ENCODE data around the gene ABCB11. TPM values are rescaled to one million over a fixed set of nuclear protein-coding genes. Genes with fewer than 3 reads are reported as not detected.

Gene ABCB11
- total and polyA plus RNA-seq, 9 of the 15 experiments (the other 6 are each of a cell fraction or from before 2014, with no cell fraction given): 0.04 to 0.51 (median 0.10) TPM; not detected in 1

DNA sequence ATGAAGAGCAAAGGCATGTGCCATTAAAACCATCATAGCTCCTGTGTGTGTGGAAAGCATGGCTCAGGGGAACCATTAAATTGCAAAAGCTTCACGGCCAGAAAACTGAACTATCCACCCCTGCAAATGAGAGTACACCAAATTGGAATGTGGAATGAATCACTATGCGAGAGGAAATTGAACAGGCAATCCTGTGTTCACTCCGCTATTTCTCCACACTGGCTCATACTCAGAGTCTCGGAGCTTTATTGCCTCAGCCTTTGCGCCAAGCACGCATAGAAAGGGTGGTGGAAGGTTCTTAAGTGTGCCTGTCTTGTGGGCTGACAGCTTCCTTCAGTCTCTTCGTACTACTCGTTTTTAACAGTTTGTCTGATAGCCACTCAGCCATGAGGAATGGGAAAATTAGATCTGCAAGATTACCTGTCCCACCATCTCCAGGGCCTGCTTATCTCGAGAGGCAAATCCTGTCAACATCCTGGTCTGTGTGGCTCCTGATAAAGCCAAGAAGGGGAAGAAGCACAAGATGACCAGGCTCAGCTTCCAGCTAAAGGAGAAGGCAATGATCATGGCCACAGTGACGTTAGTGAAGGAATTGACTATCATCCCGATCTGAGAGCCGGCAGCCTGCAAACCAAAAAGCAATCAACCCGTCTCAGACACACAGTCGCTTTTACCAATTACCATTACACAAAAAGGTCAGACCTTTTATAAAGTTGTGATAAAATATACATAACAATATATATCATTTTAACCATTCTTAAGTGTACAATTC lies 95.1 kb downstream of the ABCB11 start (continued):
- TF ChIP-seq, protein P1, sequence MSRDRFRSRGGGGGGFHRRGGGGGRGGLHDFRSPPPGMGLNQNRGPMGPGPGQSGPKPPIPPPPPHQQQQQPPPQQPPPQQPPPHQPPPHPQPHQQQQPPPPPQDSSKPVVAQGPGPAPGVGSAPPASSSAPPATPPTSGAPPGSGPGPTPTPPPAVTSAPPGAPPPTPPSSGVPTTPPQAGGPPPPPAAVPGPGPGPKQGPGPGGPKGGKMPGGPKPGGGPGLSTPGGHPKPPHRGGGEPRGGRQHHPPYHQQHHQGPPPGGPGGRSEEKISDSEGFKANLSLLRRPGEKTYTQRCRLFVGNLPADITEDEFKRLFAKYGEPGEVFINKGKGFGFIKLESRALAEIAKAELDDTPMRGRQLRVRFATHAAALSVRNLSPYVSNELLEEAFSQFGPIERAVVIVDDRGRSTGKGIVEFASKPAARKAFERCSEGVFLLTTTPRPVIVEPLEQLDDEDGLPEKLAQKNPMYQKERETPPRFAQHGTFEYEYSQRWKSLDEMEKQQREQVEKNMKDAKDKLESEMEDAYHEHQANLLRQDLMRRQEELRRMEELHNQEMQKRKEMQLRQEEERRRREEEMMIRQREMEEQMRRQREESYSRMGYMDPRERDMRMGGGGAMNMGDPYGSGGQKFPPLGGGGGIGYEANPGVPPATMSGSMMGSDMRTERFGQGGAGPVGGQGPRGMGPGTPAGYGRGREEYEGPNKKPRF (IDR thresholded peaks at IDR 0.05; ENCODE audit: low read depth, low read length): no peak
- TF ChIP-seq ARID1B (IDR thresholded peaks at IDR 0.05): peak; percentile 100
- TF ChIP-seq, protein P2, sequence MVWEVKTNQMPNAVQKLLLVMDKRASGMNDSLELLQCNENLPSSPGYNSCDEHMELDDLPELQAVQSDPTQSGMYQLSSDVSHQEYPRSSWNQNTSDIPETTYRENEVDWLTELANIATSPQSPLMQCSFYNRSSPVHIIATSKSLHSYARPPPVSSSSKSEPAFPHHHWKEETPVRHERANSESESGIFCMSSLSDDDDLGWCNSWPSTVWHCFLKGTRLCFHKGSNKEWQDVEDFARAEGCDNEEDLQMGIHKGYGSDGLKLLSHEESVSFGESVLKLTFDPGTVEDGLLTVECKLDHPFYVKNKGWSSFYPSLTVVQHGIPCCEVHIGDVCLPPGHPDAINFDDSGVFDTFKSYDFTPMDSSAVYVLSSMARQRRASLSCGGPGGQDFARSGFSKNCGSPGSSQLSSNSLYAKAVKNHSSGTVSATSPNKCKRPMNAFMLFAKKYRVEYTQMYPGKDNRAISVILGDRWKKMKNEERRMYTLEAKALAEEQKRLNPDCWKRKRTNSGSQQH (CRISPR knock-in tag; IDR thresholded peaks at IDR 0.05): peak; percentile 78
- 0 out of 2 replicates have a peak, but pooled peaks have one; percentile 42 for TF ChIP-seq NR1H2 (CRISPR knock-in tag; IDR thresholded peaks at IDR 0.05)
- TF ChIP-seq, protein P3, sequence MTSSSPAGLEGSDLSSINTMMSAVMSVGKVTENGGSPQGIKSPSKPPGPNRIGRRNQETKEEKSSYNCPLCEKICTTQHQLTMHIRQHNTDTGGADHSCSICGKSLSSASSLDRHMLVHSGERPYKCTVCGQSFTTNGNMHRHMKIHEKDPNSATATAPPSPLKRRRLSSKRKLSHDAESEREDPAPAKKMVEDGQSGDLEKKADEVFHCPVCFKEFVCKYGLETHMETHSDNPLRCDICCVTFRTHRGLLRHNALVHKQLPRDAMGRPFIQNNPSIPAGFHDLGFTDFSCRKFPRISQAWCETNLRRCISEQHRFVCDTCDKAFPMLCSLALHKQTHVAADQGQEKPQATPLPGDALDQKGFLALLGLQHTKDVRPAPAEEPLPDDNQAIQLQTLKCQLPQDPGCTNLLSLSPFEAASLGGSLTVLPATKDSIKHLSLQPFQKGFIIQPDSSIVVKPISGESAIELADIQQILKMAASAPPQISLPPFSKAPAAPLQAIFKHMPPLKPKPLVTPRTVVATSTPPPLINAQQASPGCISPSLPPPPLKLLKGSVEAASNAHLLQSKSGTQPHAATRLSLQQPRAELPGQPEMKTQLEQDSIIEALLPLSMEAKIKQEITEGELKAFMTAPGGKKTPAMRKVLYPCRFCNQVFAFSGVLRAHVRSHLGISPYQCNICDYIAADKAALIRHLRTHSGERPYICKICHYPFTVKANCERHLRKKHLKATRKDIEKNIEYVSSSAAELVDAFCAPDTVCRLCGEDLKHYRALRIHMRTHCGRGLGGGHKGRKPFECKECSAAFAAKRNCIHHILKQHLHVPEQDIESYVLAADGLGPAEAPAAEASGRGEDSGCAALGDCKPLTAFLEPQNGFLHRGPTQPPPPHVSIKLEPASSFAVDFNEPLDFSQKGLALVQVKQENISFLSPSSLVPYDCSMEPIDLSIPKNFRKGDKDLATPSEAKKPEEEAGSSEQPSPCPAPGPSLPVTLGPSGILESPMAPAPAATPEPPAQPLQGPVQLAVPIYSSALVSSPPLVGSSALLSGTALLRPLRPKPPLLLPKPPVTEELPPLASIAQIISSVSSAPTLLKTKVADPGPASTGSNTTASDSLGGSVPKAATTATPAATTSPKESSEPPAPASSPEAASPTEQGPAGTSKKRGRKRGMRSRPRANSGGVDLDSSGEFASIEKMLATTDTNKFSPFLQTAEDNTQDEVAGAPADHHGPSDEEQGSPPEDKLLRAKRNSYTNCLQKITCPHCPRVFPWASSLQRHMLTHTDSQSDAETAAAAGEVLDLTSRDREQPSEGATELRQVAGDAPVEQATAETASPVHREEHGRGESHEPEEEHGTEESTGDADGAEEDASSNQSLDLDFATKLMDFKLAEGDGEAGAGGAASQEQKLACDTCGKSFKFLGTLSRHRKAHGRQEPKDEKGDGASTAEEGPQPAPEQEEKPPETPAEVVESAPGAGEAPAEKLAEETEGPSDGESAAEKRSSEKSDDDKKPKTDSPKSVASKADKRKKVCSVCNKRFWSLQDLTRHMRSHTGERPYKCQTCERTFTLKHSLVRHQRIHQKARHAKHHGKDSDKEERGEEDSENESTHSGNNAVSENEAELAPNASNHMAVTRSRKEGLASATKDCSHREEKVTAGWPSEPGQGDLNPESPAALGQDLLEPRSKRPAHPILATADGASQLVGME (CRISPR knock-in tag; IDR thresholded peaks at IDR 0.05): no peak
- TF ChIP-seq, protein P4, sequence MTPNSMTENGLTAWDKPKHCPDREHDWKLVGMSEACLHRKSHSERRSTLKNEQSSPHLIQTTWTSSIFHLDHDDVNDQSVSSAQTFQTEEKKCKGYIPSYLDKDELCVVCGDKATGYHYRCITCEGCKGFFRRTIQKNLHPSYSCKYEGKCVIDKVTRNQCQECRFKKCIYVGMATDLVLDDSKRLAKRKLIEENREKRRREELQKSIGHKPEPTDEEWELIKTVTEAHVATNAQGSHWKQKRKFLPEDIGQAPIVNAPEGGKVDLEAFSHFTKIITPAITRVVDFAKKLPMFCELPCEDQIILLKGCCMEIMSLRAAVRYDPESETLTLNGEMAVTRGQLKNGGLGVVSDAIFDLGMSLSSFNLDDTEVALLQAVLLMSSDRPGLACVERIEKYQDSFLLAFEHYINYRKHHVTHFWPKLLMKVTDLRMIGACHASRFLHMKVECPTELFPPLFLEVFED (CRISPR knock-in tag; conservative IDR thresholded peaks at IDR 0.05): 0 out of 2 replicates have a peak, but pooled peaks have one; percentile 69
- TF ChIP-seq SMAD1 (IDR thresholded peaks at IDR 0.05; ENCODE audit: low read depth, low read length, partially characterized antibody): peak; percentile 98
- TF ChIP-seq ZNF586 (CRISPR knock-in tag; conservative IDR thresholded peaks at IDR 0.05): no peak
- TF ChIP-seq ZNF507 (tag; conservative IDR thresholded peaks at IDR 0.05): no peak
- peak; percentile 66; the same call in 1 of the 2 replicates for TF ChIP-seq MXI1 (IDR thresholded peaks at IDR 0.05; ENCODE audit: low read depth, low read length)
- peak; percentile 95 for TF ChIP-seq BCOR (IDR thresholded peaks at IDR 0.05)
- peak in 1 of 2 experiments; percentile 98; a peak in 2 of 4 replicates for TF ChIP-seq HDAC1 (IDR thresholded peaks at IDR 0.05)
- TF ChIP-seq, protein P5, sequence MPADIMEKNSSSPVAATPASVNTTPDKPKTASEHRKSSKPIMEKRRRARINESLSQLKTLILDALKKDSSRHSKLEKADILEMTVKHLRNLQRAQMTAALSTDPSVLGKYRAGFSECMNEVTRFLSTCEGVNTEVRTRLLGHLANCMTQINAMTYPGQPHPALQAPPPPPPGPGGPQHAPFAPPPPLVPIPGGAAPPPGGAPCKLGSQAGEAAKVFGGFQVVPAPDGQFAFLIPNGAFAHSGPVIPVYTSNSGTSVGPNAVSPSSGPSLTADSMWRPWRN (IDR thresholded peaks at IDR 0.05; ENCODE audit: low read depth): peak; percentile 98
- no peak for TF ChIP-seq E2F3 (CRISPR knock-in tag; IDR thresholded peaks at IDR 0.05)
- no peak for TF ChIP-seq PRPF4 (IDR thresholded peaks at IDR 0.05; ENCODE audit: insufficient read depth, low read depth, low read length, poor library complexity, severe bottlenecking)
- TF ChIP-seq MTA3 (IDR thresholded peaks at IDR 0.05; ENCODE audit: borderline replicate concordance): peak; percentile 98
